Measurements from ENCODE around the gene RASA3.
"Not testable (repeated sequence)": the region's sequence is repeated elsewhere in the genome, so short reads cannot be mapped to it uniquely, and the experiment has no call there.

RASA3 gene

GRCh38 chr13:114111577-114111976, 20.8 kb downstream of the RASA3 start:
- DNase-seq = no peak

- not testable (repeated sequence) for DNase-seq
Observed at GRCh38 chr13:114110830-114111189, 21.6 kb downstream of the RASA3 start.

GRCh38 chr13:114110091-114110829, 22.2 kb downstream of the RASA3 start:
- peak; percentile 54 for DNase-seq

DNA sequence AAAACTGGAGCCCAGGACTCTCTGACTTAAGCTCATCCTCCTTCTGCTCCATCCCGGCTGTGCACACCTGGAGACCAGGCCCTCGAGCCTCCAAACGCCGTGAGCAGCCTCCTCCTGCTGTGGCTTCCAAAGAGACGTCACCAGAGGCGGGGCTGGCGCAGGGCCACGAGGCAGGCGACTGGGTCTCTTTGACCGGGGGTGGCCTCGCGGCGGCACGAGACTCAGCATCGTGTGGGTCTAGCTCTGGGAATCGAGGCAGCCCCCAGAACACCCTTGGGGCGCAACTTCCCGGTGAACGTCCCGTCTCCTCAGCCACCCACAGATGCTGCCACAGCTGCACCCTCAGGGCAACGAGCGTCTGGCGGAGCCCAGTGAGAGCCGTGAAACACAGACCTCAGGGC, 22.8 kb downstream of the RASA3 start:
- no peak for DNase-seq

GRCh38 chr13:114108894-114109293, 23.5 kb downstream of the RASA3 start:
- no peak for DNase-seq

DNA sequence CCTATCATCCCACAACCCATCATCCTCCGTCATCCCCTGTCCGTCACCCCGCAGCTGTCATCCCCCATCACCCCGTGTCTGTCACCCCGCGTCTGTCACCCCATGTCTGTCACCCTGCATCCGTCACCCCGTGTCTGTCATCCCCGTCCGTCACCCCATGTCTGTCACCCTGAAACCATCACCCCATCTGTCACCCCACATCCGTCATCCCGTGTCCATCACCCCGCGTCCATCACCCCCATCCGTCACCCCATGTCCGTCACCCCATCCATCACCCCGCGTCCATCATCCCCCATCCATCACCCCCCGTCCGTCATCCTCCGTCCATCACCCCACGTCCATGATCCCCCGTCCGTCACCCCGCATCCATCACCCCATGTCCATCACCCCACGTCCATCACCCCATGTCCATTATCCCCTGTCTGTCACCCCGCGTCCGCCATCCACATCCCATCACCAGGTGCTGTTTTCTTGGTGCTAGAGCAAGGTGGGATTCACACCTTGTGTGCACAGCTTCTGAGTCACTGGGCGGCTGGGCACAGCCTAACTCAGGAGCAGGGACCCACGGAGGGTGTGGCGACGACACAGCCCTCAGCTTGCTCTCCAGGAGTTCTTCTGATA, 24.2 kb downstream of the RASA3 start:
- no peak for DNase-seq

DNA sequence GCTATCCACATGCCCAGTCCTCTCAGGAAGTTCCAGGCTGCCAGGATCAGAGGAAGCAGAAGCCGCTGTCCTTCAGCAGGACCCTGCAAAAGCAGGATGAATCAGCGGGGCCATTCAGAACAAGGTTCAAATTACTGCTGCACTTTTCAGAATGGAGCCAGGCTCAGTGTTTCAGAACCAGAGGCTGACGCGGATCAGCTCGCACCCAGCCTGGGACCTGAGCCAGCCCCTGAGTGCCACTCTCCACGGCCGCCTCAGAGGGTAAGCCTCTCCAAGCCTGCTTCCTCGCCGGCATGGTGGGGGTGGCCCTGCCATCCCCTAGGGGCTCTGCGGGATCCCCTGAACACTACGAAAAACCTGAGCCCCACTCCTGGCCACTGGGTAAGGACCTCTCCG, 24.7 kb downstream of the RASA3 start:
- DNase-seq = no peak

DNA sequence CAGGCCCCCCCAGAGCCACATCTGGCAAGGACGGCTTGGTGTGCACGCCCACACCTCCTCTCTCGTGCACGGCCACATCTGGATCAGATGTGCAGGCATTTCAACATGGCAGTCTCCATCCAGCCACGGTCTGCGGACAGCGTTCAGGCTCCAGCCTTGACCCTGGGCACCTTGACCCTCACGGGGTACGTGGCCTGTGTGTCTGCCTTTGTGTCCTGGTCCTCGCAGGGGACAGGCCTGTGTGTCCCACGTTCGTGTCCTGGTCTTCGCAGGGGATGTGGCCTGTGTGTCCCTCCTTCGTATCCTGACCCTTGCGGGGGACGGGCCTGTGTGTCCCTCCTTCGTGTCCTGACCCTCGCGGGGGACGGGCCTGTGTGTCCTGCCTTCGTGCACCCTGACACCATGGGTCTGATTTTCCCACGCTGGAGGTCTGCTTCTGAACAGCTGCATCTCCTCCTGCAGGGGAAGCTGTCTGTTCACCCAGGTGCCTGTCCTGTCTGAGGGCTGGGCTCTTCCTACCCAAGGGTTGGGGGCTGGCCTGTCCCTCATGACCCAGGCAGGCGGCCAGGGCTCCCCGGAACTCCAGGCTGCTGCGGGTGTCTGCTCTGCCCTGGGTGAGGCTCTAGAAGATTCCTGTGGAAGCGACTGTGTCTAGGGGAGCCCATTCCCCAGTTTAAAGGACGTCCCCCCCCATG, 25.3 kb downstream of the RASA3 start:
- no peak for DNase-seq

DNA sequence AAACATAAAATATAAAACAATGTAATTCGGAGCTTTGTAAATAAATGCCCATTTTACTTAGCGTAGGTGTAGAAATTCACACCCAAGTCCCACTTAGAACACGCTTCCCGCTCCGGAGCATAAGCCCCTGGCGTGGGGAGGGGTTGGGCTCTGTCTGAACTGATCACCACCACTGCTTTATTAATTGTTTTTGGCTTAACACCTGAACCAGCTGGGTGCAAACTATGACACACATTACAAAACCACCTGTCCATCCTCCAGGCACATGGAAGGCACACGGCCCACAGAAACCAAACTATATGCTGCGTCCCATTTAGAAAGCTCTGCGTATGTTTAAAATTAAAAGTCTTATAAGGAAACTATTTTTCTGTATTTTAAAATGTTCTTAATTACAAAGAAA, 25.9 kb downstream of the RASA3 start:
- no peak for DNase-seq

DNA sequence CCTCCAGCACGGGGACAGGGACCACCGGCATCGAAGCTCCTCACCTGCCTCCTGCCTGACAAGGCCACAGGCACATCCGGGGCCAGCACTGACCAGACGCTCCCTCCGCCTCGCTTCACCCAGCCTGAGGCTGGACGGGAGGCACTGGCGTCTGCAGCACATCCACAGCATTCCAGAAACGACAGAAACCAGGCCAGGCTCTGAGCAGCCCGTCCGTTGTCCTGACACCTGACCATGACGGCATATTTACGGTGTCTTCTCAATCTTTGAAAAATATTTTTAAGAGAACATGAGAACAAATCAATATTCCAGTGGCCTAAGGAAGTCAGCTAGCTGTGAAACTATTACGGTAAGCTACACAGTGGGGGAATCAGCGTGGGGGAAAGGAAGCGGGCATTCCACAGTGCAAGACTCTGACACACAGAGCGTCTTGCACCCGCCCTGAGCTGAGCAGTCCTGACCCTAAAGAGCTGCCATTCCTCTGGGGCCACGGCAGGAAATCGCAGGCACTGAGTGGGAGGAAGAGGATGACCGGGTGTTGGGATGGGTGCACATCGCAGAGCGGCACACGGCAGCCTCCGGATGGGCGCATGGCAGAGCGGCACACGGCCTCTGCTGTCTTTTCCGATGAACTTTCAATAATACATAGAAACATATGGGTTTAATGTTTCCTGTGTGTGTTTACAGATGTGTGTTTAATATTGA, 26.8 kb downstream of the RASA3 start:
- DNase-seq = no peak

GRCh38 chr13:114104655-114105520, 27.5 kb downstream of the RASA3 start:
- DNase-seq = no peak

DNA sequence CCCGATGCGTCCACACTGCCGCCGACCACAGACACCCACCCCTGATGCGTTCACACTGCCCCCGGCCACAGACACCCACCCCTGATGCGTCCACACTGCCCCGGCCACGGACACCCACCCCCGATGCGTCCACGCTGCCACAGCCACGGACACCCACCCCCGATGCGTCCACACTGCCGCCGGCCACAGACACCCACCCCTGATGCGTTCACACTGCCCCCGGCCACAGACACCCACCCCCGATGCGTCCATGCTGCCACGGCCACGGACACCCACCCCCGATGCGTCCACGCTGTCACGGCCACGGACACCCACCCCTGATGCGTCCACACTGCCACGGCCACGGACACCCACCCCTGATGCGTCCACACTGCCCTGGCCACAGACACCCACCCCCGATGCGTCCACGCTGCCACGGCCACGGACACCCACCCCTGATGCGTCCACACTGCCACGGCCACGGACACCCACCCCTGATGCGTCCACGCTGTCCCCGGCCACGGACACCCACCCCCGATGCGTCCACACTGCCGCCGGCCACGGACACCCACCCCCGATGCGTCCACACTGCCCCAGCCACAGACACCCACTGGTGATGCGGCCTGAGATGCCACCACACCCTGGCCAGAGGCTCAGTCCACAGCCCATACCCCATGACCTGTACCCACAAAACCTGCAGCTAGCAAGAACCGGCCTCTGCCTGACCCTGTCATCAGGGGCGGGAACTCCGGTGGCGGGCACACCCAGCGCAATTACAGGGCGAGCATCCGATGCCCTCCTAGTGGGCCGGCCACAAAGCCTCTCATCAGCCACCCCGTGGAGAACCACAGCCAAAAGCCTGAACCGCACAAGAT, 28.4 kb downstream of the RASA3 start:
- DNase-seq = no peak

DNA sequence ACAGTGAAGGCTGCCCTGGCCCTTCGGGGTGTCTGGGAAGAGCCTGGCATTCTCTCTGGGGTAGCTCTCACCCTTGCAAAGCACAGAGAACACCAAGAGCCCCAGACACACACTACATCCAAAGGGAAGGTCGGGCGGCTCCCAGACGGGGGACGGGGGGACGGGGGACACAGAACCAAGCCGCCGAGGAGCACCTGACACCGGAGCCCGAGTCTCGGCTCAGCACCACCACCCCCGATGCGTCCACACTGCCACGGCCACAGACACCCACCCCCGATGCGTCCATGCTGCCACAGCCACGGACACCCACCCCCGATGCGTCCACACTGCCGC, 29.2 kb downstream of the RASA3 start:
- not testable (repeated sequence) for DNase-seq

DNA sequence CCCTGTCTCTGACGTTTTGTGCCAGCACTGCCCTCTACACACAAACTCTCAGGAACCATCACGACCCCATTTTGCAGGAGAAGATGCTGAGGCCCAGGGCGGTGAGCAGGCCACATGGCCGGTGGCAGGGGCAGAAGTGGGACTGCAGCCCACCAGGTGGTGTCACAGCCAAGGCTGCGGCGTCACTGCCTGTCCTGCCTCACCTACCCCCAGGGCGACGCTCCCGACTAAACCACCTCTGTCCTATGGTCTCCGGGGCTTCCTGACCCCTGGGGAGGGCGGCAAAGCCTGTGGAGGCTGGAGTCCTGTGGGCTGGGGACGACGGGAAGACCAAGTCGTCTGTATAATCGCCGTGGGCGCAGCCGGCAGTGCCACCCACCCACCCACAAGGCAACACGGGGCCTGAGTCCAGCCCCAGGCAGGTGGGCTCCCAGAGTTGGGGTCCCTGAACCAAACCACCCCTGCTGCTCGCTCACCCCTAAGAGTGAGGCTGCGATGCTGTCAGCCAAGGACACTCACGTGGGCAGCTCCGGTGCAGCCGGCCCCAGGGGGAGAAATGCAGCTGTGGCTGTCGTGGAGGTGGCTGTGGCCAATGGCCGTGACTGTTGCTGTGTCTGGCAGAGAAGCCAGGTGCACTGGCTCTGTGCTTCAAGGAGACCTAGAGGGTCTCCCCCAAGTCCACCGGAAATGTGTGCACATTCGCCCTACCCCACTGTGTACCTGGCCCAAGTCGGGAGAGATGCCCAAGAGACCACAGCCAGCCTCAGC, 29.7 kb downstream of the RASA3 start:
- no peak for DNase-seq

GRCh38 chr13:114102131-114102520, 30.3 kb downstream of the RASA3 start:
- DNase-seq = no peak

DNA sequence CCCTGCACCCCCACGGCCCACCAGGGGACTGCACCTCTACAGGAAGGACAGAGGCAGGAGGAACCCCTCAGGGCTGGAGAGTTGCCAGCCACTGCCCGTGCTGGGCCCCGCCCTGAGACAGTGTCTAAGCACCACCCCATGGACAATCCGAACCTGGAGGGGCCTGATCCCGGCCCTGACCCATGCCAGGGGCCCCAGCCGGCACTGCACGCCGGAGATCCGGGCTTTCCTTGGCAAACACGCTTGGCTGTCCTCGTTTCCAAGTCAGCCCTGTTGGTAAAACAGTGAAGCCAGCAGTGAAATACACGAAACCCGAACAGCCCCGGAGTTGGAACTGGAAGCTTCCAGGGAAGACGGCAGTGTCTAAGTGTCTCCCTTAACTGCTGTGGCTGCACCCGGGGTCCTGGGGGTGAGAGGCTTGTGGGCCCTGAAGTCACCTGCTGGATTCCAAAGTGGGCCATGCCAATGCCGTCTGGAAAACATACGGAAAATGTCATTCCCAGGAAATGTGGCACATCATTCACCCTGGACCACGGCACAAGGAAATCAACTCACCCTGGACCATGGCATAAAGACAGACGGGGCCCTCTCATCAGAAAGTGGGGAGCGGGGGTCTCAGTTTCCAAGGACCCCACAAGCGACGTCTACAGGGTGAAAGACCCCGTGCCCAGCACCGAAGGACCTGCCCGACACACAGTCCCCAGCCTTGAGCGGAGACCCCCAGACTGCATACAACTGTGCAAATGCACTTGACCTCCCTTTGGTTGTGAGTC, 30.9 kb downstream of the RASA3 start:
- DNase-seq = no peak

GRCh38 chr13:114100446-114101357, 31.7 kb downstream of the RASA3 start:
- DNase-seq = no peak

GRCh38 chr13:114099918-114100445, 32.4 kb downstream of the RASA3 start:
- no peak for DNase-seq

GRCh38 chr13:114099191-114099590, 33.2 kb downstream of the RASA3 start:
- DNase-seq = no peak
